Fibroblast of skin of right quadriceps (primary cell): Measurements from ENCODE around the gene BMF.

Source experiments
- DNase-seq: peaks from one replicate; pipeline ENCODE4 v3.0.0-alpha.2; 2013

The BMF gene

DNA sequence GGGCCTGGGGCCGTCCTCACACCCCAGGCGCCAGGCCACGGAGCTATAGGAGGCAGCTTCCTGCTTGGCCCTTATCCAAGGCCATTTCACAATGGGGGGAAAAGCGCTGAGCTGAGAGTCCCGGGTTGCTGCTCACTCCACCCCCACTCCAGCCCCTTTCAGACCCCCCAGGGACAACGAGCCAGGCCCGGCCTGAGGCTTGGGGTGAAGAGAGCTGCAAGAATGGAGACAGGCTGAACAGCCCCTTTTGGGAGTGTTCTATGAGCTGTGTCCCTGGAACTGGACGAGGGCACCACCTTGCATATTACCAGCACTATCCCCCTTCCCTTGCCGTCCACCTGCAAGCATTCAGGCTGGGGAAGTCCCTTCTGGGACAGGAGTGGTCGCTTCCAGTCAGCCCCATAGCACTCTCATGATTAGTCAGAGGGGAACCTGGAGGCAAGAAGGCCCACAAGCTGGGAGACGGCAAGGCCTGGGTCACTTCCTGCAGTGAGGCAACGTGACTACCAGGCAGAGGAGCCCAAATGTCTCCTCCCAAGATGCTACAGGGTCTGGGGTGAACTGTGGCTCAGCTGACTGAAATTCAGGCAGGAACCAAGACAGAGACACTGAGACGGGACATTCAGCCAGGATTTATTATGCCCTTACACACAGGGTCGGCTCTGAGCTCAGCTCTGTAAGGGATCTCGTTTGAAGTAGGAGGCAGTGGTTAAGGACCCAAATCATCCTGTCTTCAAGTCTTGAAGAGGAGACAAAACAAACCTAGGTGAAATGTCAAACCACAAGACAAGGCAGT, 61.1 kb downstream of the BMF start:
- DNase-seq, result peak; percentile 83

DNA sequence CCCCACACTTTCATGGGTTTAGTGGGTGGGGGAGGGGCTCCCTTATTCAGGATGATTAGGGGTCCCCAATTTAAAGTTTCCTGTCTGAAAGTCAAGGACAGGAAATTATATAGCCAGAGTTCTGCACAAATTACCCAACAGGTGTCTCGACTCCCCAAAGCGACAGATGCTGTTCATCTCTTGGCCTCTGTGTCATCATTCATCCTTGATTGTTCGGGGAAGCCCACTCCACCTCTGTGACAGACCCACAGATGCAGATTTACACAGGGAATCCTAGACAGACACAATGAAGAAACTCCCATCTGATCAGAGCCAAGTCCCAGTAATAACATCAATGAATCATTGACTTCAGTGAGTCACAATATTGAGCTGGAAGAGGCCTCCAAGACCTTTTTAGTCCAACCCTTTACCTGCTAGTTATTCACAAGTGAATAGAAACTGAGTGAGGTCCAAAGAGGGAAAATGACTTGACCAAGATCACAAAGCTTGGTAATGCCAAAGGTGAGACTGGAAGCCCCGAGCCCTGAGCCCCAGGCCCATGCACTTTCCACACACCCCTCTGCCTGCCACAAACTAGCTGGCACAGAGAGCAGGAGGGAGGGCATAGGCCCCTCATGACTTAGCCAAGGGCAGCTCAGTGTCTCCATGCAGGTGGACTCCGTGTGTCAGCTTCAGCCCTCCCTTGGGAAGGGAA, 61.8 kb downstream of the BMF start:
- peak; percentile 80 for DNase-seq

GRCh38 chr15:40045572-40046217, 63.0 kb downstream of the BMF start:
- no peak for DNase-seq

- peak; percentile 77 for DNase-seq
Measured at GRCh38 chr15:40044717-40045571, 63.7 kb downstream of the BMF start.

DNA sequence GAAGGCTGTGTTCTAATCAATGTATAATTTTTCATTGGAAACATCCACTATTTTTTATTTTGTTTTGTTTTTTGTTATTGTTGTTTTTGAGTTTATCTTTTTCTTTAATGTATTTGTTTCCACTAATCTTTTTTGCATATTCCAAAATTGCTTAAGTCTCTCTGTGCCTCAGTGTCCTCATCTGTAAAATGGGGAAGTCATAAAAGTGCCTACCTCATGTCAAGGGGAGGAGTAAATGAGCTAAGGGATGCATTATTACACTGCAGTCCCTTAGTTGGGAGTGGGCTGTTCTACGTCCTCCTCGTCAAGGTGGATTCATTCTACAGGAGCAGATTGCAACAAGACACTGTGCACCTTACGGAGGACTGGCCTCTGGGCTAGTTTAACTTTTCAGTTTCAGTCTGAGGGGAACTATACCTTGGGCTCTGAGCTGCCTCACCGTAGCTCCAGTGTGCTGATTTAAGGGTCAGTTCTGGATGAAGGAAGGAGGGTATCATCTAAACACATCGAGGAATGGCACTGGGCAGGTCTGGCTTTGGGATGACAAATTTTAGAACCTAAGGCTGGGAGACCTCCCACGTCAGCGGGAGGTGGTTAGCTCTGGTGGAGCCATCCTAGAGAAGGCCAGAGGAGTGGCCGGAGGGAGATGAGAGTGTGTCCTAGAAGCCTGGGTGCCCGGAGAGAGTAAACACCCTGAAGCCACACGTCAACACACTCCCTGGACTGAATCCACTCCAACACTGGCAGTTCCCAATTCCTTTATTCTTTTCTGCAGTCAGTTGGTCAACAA, 64.6 kb downstream of the BMF start:
- DNase-seq, result no peak

DNA sequence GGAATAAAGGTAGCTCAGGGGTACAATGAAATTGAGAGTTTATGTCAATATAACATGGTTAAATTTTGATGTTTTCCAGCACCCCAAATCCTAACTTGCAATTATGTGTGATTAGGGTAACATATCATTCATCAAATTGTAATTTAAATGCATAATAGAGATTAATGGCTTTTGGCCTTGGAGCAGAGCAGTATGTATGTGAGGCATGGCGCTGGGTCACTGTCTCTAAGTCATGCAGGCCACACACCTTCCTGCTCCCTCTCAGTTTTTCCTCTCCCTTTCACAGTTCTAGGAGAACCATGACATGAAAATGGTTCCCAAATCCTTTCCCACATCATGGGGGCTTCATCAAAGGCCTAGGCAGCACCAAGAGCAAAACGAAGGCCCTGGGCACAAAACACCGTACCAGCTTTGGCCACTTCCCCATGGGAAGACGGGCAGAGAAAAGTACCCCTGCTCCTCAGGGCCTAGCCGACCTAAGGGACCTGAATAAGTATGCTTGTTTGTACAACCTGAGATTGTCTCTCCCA, 65.8 kb downstream of the BMF start:
- DNase-seq, result no peak

DNA sequence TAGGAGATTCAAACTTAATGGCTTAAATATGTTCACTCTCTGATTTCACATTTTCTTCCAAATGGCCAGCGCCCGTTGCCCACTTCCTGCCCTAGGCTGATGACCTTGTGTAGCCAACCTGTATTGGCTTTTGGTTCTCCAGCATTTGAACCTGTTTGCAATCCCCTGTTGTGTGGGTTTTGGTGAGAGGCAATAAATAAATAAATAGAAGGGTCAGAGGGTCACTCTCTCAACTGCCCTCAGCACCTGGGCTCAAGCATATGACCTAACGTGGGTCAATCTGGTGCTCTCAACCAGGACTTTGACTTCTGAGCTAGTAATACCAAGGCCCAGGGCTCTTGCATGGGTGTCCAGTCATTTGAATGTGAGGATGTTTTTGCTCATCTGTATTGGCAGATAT, 67.9 kb downstream of the BMF start:
- no peak for DNase-seq

GRCh38 chr15:40040293-40040635, 68.4 kb downstream of the BMF start:
- no peak for DNase-seq

- peak; percentile 91 for DNase-seq
Measured at GRCh38 chr15:40038638-40039543, 69.8 kb downstream of the BMF start, which contains the start of gene SRP14. SRP14 (minus strand) TSS chr15:40039181; CDS start chr15:40039116, 65 bp downstream.

- no peak for DNase-seq
Measured at GRCh38 chr15:40038275-40038637, 70.4 kb downstream of the BMF start.
